Left ventricle myocardium inferior (tissue), 1 donor: ENCODE measurements around the gene CLEC16A. TPM values are rescaled to one million over a fixed set of nuclear protein-coding genes. Genes with fewer than 3 reads are reported as not detected.
A peak's percentile ranks its signal among the peaks of the same experiment; 100 is the strongest.

Source experiments
- DNase-seq: peaks from one replicate; pipeline ENCODE4 v3.0.0-alpha.2; 2020
- H3K27ac ChIP-seq: fragments of 200-600 bp; replicated peaks from 2 replicates; pipeline ENCODE4 v1.8.0; 2021
- H3K27me3 ChIP-seq: fragments of 200-600 bp; 2 replicates; pipeline ENCODE4 v1.8.0; 2021; ENCODE audit warnings: low read depth
- H3K36me3 ChIP-seq: fragments of 200-600 bp; 2 replicates; pipeline ENCODE4 v1.8.0; 2021
- H3K4me1 ChIP-seq: fragments of 200-600 bp; 2 replicates; pipeline ENCODE4 v1.8.0; 2021
- H3K4me3 ChIP-seq: fragments of 200-600 bp; 2 replicates; pipeline ENCODE4 v1.8.0; 2021; ENCODE audit warnings: mild to moderate bottlenecking, moderate library complexity
- H3K9me3 ChIP-seq: fragments of 200-600 bp; replicated peaks from 2 replicates; pipeline ENCODE4 v1.8.0; 2021
- CTCF ChIP-seq: fragments of 200-600 bp; IDR thresholded peaks from 2 replicates; pipeline ENCODE4 v1.8.0; 2021; ENCODE audit warnings: antibody characterized with exemption, mild to moderate bottlenecking, borderline replicate concordance
- intact Hi-C: fragments of 100-400 bp; cut with micrococcal nuclease; formaldehyde crosslinking; loops from one replicate; pipeline ENCODE4 v1.11.0; 2022
- total RNA-seq: library from RNA; stranded (reverse); fragmentation: NEBNext Ultra II Directional; extraction: Animal tissue kit (Norgen Biotek cat#: 25700); gene quantifications from one replicate; pipeline ENCODE4 v1.2.1, GENCODE V29; 2021
- donor health status: DM: no; HTN: yes; CAD: no; lungs with severe emphysema.

Gene CLEC16A
- total RNA-seq, 1 donor from 2014 or later: 24.6 TPM

- no peak for DNase-seq
- Histone ChIP-seq H3K36me3 (peaks cover 7% of the 10 kb centered on the region), H3K27me3 (no peaks in the 10 kb centered on the region), H3K4me3 (no peak overlapping the region), H3K27ac (no peak overlapping the region), H3K9me3 (no peaks in the 10 kb centered on the region), H3K4me1 (peaks cover 35% of the 10 kb centered on the region)
- TF ChIP-seq CTCF: no peak
- intact Hi-C loops: no loop called here
Observed at GRCh38 chr16:11097787-11098167, 153.4 kb downstream of the CLEC16A start.

DNA sequence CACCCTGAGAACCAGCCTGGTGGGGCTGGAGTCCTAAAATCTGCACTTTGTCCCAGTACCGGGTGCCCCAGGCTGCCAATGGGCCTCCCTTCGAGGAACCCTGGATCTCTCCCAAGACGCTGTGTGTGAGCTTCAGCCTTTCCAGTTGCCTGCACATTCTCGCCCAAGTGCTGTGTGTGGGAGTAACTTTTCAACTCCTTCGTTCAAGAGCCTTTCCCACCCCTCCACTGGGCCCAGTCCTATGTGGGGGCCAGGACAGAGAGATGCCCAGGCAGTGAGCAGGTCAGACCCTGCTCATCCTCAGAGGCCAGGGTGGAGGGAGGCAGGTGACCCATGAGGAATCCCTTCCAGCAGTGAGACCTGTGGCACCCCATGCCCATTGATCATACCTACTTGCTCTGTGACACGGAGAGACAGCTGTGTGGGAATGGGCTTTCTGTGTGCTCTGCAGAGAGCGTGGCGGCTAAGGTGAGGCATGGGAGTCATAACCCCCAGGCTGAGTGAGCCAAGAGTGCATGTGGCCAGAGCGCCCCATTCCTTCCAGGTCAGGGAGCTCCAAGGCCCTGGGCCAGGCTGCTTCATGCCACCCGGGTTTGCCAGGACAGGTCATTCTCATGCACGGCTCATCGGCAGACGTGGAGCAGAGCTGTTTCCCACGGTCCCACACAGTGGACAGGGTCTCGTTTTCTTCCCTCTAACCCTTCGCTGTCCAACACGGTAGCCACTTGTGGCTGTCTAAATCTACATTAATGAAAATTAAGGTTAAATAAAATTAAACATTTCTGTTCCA is 154.4 kb downstream of the CLEC16A start:
- TF ChIP-seq CTCF: no peak
- Histone ChIP-seq H3K36me3 (peaks cover 7% of the 10 kb centered on the region), H3K4me3 (no peak overlapping the region), H3K4me1 (peaks cover 44% of the 10 kb centered on the region), H3K27ac (no peak overlapping the region), H3K27me3 (no peaks in the 10 kb centered on the region), H3K9me3 (no peaks in the 10 kb centered on the region)
- intact Hi-C loops: no loop called here
- DNase-seq: no peak

GRCh38 chr16:11099672-11100205 is 155.4 kb downstream of the CLEC16A start:
- TF ChIP-seq CTCF: no peak
- H3K9me3 ChIP-seq: no peaks in the 10 kb centered on the region
- intact Hi-C loops: no loop called here
- peaks cover 53% of the 10 kb centered on the region for H3K4me1 ChIP-seq
- DNase-seq: no peak
- no peaks in the 10 kb centered on the region for H3K27me3 ChIP-seq
- peaks cover 7% of the 10 kb centered on the region for H3K36me3 ChIP-seq
- H3K4me3 ChIP-seq: no peak overlapping the region
- peak overlapping the region; percentile 67 for H3K27ac ChIP-seq

DNA sequence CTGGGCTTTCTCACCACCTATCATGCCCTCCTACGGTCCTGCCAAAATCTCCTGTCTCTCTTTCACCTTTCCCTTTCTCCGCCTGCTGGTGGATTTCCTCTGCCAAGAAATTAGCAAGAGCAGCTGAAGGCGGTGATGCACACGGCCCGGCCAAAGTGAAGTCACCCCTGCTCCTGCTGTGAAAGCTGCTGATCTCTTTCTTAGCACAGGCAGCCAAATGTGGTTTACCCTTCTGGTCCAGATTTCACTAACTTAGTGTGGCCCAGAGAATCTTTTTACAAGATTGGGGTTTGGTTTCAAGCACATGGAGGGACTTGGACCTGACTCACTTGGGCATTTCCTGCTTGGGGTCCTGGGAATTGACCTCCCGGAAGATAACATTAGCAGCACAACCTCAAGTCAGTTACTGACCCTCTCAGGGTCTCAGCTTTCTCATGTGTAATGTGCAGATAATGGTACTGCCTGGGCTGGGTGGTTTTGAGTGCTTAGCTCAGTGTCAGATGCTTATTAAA is 155.9 kb downstream of the CLEC16A start:
- no peaks in the 10 kb centered on the region for H3K27me3 ChIP-seq
- H3K9me3 ChIP-seq: no peaks in the 10 kb centered on the region
- peaks cover 59% of the 10 kb centered on the region for H3K4me1 ChIP-seq
- H3K36me3 ChIP-seq: peaks cover 7% of the 10 kb centered on the region
- no peak overlapping the region for H3K4me3 ChIP-seq
- DNase-seq: peak; percentile 62
- TF ChIP-seq CTCF: peak; percentile 53
- peak overlapping the region; percentile 67 for H3K27ac ChIP-seq
- intact Hi-C loops: no loop called here

GRCh38 chr16:11101283-11101682 is 156.9 kb downstream of the CLEC16A start:
- no peak for DNase-seq
- H3K9me3 ChIP-seq: no peaks in the 10 kb centered on the region
- no peak overlapping the region for H3K4me3 ChIP-seq
- intact Hi-C loops: no loop called here
- peak overlapping the region; percentile 67 for H3K27ac ChIP-seq
- H3K36me3 ChIP-seq: peaks cover 7% of the 10 kb centered on the region
- no peaks in the 10 kb centered on the region for H3K27me3 ChIP-seq
- TF ChIP-seq CTCF: no peak
- H3K4me1 ChIP-seq: peaks cover 69% of the 10 kb centered on the region
